BE2C (cell line): Measurements from ENCODE around the gene RAB41.

Source experiments
- DNase-seq: peaks from one replicate; pipeline ENCODE4 v3.0.0-alpha.2; 2020
- H3K27me3 ChIP-seq: fragments of 250-450 bp; sonication (Bioruptor Pico); 2 replicates; pipeline ENCODE4 v1.5.1; 2020; ENCODE audit warnings: mild to moderate bottlenecking
- H3K36me3 ChIP-seq: fragments of 250-450 bp; sonication (Bioruptor Pico); 2 replicates; pipeline ENCODE4 v1.5.1; 2020; ENCODE audit warnings: mild to moderate bottlenecking
- H3K4me1 ChIP-seq: fragments of 250-450 bp; sonication (Bioruptor Pico); 2 replicates; pipeline ENCODE4 v1.5.1; 2020
- H3K4me3 ChIP-seq: 2 replicates; pipeline ENCODE4 v1.5.1; 2011; ENCODE audit warnings: low read depth, low read length
- H3K9me3 ChIP-seq: fragments of 250-450 bp; sonication (Bioruptor Pico); 2 replicates; pipeline ENCODE4 v1.5.1; 2020
- TF ChIP-seq, protein P1 (sequence below): IDR thresholded peaks from 2 replicates; pipeline ENCODE4 v1.5.1; 2012; ENCODE audit warnings: mild to moderate bottlenecking, low read depth, low read length

The RAB41 gene

DNA sequence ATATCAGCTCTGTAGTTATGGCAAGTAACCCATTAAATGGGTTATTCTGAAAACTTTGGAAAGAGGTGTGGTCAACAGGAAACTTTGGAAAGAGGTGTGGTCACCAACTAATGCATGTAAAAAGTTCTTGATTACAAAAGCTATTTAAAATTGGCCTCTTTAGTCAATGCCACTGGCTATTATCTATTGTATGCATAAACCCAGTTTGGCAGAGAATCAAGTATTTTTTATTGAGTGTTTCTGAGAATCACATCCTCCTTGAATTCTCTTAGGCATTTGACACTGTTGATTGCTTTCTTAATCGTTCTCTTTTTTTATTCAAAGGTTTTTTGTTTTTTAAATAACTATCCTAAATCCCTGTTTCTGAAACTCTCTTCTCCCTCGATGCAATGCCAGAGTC, 29.5 kb upstream of the RAB41 start:
- no peak overlapping the region for H3K4me3 ChIP-seq
- DNase-seq: no peak

DNA sequence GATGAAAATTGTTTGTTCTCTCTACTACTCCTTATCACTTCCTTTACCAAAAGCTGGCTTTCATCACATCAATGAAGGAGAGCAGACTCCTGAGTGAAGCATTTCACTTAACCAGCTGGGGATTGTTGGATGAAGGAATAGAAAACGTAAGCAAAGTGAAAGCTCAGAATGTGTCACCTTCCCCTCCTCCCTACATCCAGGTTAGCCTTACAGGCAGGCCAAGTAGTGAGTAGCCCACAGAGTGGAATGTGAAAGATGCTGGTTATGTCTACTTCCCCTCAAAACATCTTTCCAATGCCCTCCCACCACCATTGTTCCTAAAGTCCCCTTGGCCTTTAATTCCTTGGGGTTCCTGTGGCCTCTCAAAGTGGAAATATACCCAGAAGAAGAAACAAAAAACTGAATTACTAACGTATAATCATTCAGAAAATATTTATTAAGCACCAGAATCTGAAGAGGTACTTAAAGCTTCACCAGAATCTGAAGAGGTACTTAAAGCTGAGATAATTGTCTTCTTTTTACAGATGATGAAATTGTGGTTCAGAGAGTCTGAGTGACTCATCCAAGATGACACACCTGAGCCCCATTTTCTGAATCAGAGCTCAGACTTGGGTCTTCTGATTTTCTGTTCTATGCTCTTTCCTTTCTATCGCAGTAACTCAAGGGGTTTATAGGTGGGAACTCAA, 28.5 kb upstream of the RAB41 start:
- Histone ChIP-seq H3K27me3 (no peaks in the 10 kb centered on the region), H3K36me3 (no peaks in the 10 kb centered on the region), H3K4me1 (no peaks in the 10 kb centered on the region), H3K9me3 (no peaks in the 10 kb centered on the region), H3K4me3 (no peak overlapping the region)
- no peak for DNase-seq
- TF ChIP-seq, protein P1, sequence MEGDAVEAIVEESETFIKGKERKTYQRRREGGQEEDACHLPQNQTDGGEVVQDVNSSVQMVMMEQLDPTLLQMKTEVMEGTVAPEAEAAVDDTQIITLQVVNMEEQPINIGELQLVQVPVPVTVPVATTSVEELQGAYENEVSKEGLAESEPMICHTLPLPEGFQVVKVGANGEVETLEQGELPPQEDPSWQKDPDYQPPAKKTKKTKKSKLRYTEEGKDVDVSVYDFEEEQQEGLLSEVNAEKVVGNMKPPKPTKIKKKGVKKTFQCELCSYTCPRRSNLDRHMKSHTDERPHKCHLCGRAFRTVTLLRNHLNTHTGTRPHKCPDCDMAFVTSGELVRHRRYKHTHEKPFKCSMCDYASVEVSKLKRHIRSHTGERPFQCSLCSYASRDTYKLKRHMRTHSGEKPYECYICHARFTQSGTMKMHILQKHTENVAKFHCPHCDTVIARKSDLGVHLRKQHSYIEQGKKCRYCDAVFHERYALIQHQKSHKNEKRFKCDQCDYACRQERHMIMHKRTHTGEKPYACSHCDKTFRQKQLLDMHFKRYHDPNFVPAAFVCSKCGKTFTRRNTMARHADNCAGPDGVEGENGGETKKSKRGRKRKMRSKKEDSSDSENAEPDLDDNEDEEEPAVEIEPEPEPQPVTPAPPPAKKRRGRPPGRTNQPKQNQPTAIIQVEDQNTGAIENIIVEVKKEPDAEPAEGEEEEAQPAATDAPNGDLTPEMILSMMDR: no peak

More for the DNA sequence above, 29.5 kb upstream of the RAB41 start:
- H3K27me3 ChIP-seq: no peaks in the 10 kb centered on the region
- TF ChIP-seq, protein P1: no peak
- H3K36me3 ChIP-seq: no peaks in the 10 kb centered on the region
- H3K9me3 ChIP-seq: no peaks in the 10 kb centered on the region
- no peaks in the 10 kb centered on the region for H3K4me1 ChIP-seq

DNA sequence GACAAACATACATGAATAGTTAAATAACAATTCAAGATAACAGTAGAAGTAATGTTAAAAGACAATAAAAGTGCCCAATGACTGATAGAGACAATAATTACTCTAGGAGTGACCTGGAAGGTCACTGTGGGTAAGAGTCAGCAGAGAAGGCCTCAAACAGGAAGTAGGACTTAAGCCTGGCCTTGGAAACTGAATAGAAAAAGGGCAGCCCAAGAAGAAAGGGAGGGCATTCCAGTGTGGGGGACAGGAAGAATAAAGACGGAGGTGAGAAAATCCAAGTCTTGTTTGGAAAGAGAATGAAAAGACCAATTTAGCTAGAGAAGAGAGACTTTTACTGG, 27.9 kb upstream of the RAB41 start:
- H3K4me1 ChIP-seq: no peaks in the 10 kb centered on the region
- H3K9me3 ChIP-seq: no peaks in the 10 kb centered on the region
- no peaks in the 10 kb centered on the region for H3K36me3 ChIP-seq
- no peak overlapping the region for H3K4me3 ChIP-seq
- no peak for DNase-seq
- H3K27me3 ChIP-seq: no peaks in the 10 kb centered on the region
- TF ChIP-seq, protein P1: no peak

DNA sequence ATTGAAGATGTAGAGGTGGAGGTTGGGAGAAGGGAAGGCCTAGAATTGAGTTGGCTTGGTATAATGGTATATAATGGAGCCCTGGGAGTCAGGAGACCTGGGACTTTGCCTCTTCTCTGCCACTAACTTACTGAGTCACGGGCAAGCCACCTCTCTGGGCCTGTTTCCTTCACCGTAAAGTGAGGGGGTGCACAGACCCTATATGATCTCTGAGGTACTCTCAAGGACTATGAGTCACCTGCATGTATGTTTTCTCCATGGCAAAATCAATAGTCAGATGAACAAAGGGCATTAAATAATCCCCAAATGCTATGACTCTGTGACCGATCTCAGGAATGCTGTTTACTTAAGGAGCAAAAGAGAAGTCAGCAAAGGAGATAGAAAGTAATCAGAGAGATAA, 27.1 kb upstream of the RAB41 start:
- no peak overlapping the region for H3K4me3 ChIP-seq
- no peaks in the 10 kb centered on the region for H3K4me1 ChIP-seq
- TF ChIP-seq, protein P1: no peak
- DNase-seq: no peak
- no peaks in the 10 kb centered on the region for H3K9me3 ChIP-seq
- H3K27me3 ChIP-seq: no peaks in the 10 kb centered on the region
- H3K36me3 ChIP-seq: no peaks in the 10 kb centered on the region

DNA sequence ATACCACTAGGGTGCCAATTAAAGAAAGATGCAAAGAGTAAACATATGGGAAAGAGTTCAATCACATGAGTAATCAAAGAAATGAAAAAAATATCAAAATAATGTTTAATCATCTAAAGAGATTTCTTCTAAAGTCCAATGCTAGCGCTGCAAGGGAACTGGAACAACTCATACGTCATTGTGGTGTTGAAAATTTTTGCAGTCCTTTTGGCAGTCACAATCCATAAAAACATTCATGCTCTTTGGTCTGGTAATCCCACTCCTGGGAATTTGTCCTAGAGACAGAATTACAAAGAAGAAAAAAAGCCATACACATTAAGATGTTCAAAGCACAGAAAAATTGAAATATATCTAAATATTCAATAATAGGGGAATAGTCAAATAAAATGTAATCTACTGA, 26.5 kb upstream of the RAB41 start:
- Histone ChIP-seq H3K4me3 (no peak overlapping the region), H3K9me3 (no peaks in the 10 kb centered on the region)
- no peak for DNase-seq

More for the DNA sequence above, 26.5 kb upstream of the RAB41 start:
- TF ChIP-seq, protein P1: no peak
- no peaks in the 10 kb centered on the region for H3K4me1 ChIP-seq
- no peaks in the 10 kb centered on the region for H3K27me3 ChIP-seq
- H3K36me3 ChIP-seq: no peaks in the 10 kb centered on the region
